A375 (cell line): ENCODE results near the gene HAUS7. TPM values are rescaled to one million over a fixed set of nuclear protein-coding genes. Genes with fewer than 3 reads are reported as not detected.

ENCODE experiments used
- small RNA-seq: library from RNA; depleted of rRNA; stranded (forward); fragments of <200 nt; gene quantifications from one replicate; pipeline ENCODE3, GENCODE V24; 2014
- total RNA-seq: library from RNA; depleted of rRNA; stranded (reverse); fragments of >200 nt; shearing (Covaris generic); gene quantifications from 2 replicates; pipeline ENCODE4 v1.2.3, GENCODE V29; 2014; rRNA removed

The HAUS7 gene
- 54.6 and 68.3 TPM in 2 replicates for total RNA-seq

GRCh38 chrX:153470411-153471363 lies at the start of gene HAUS7:
HAUS7 (minus strand) TSS chrX:153470576; CDS start chrX:153470557, 19 bp downstream.

GRCh38 chrX:153517423-153517822 lies 47.0 kb upstream of the HAUS7 start, which contains the start of gene ATP2B3:
ATP2B3 (plus strand) TSS chrX:153517642; CDS start chrX:153536248, 18,606 bp downstream.

GRCh38 chrX:153494541-153495361 lies 24.4 kb upstream of the HAUS7 start, which contains the start of gene BGN:
BGN (plus strand) TSS chrX:153494980; CDS start chrX:153504632, 9,652 bp downstream.

GRCh38 chrX:153445856-153446635 lies 24.3 kb downstream of the HAUS7 start, which contains the start of gene TREX2:
TREX2 (minus strand) TSS chrX:153446056; CDS start chrX:153445430, 626 bp downstream.

GRCh38 chrX:153411255-153411987 lies 59.0 kb downstream of the HAUS7 start, which contains the start of gene ZFP92:
ZFP92 (plus strand) TSS chrX:153411472; CDS start chrX:153418323, 6,851 bp downstream.

DNA sequence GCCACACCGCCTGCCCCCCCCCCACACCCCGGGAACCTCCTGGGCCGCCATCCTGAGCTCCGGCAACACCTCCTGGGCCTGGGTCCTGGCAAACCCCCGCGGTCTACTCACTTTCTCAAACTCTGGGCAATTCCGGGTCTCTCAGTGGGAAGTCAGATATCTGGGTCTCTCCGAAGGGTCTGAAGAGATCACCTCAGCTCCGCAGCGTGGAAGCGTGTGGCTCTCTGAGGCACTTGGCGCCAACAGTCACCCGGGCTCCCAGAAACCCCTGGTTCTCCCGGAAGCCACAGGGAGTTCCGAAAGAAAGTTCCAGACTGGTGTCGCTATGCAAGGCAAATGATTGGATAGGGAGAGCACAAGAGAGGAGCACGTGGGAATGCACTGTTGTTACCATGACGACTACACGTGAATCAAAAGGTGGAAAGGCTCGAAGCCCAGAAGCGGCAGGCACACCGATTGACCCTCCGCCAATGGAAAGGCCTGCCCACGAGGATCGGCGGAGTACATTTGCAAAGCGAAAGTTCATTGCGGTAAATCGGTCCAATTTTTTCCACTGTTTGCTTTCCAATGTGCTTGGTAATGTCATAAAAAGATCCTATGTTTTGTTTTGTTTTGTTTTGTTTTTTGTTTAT lies 69.1 kb downstream of the HAUS7 start, which contains the start of gene PNMA6E:
Gene PNMA6E, minus strand, starts transcription at position 218 of the 632 bp plus-strand sequence. CDS start 2,501 bp downstream, outside the sequence.

Small RNA genes within 50 kb of the gene (small RNA-seq; reads per million reads assigned to genes)
- gene RN7SL667P = not detected

Other genes starting within 250 kb of the HAUS7 start
- gene PNMA6F, start 148.8 kb downstream of the HAUS7 start, total RNA-seq = not detected in 2 replicates
- 5.8 and 7.0 TPM in 2 replicates for gene ZNF275, start 136.4 kb downstream of the HAUS7 start, total RNA-seq
- gene PNMA6E, start 69.2 kb downstream of the HAUS7 start, total RNA-seq = not detected in 2 replicates
- not detected in 2 replicates for gene ZFP92, start 59.1 kb downstream of the HAUS7 start, total RNA-seq
- gene TREX2, start 24.5 kb downstream of the HAUS7 start, total RNA-seq = 0.69 and 1.2 TPM in 2 replicates
- 7.6 and 7.9 TPM in 2 replicates for gene BGN, start 24.4 kb upstream of the HAUS7 start, total RNA-seq
- 0.08 TPM in 1 of 2 replicates, not detected in the other for gene ATP2B3, start 47.1 kb upstream of the HAUS7 start, total RNA-seq
- 48.6 and 55.8 TPM in 2 replicates for gene CCNQ, start 128.6 kb upstream of the HAUS7 start, total RNA-seq
- gene DUSP9, start 176.6 kb upstream of the HAUS7 start, total RNA-seq = 6.0 and 7.6 TPM in 2 replicates
- gene PNCK, start 203.2 kb upstream of the HAUS7 start, total RNA-seq = 0.61 and 2.5 TPM in 2 replicates
- gene SLC6A8, start 217.3 kb upstream of the HAUS7 start, total RNA-seq = 31.5 and 51.9 TPM in 2 replicates